ENCODE results near the gene PRR5. TPM values are rescaled to one million over a fixed set of nuclear protein-coding genes. Genes with fewer than 3 reads are reported as not detected.

The PRR5 gene
- total and polyA plus RNA-seq, 4 donors, result 11.5 to 49.1 (median 19.3) TPM

DNA sequence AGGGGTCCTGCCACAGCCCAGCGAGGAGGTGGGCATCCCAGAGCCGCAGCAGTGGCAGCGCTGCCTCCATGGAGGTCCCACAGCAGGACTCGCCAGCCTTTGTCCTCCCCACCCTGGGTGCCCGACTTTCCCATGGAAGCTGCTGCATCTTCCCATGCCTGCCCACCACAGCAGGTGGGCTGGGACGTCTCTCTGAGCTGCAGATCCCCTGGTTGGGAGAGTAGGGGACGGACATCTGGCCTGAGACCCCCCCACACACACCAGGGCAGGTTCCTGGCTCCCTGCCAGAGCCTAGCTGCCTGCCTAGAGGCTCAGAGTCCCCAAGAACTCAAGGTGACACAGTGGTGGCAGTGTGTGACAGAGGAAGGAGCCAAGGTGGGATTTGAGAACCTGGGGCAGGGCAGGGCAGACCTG is 21.5 kb upstream of the PRR5 start:
- no peak overlapping the region for H3K27ac ChIP-seq (ENCODE audit: low read depth in 1 of 2, low read length in 2 of 2)
- no peaks in the 10 kb centered on the region for H3K9me3 ChIP-seq (ENCODE audit: control insufficient read depth in 4 of 4, low read length in 3 of 4)
- DNase-seq (ENCODE audit: low spot score), result no peak
- H3K4me3 ChIP-seq (ENCODE audit: low read depth in 1 of 3, low read length in 3 of 3), result no peak overlapping the region
- peaks cover 2 to 16% (median 6%) of the 10 kb centered on the region in 4 donors for H3K4me1 ChIP-seq (ENCODE audit: control insufficient read depth in 4 of 4, insufficient read depth in 4 of 4, low read length in 3 of 4)
- WGBS, result 83% methylated on average over 7 of the region's 7 CpGs
- TF ChIP-seq YY1 (IDR thresholded peaks at IDR 0.05) (no peak), NR2F2 (IDR thresholded peaks at IDR 0.05) (no peak), SP1 (IDR thresholded peaks at IDR 0.05) (no peak), GABPA (IDR thresholded peaks at IDR 0.05 in 1 of 2, conservative IDR thresholded peaks at IDR 0.05 in 1 of 2) (no peak), FOXA2 (IDR thresholded peaks at IDR 0.05) (no peak), HNF4G (IDR thresholded peaks at IDR 0.05) (no peak), EGR1 (IDR thresholded peaks at IDR 0.05; ENCODE audit: low read depth in 2 of 2) (no peak), FOXA1 (IDR thresholded peaks at IDR 0.05) (no peak), JUND (IDR thresholded peaks at IDR 0.05) (no peak), RAD21 (IDR thresholded peaks at IDR 0.05) (no peak), RXRA (IDR thresholded peaks at IDR 0.05) (no peak), TAF1 (conservative IDR thresholded peaks at IDR 0.05) (no peak), HNF4A (conservative IDR thresholded peaks at IDR 0.05) (no peak)
- TF ChIP-seq, protein P1, sequence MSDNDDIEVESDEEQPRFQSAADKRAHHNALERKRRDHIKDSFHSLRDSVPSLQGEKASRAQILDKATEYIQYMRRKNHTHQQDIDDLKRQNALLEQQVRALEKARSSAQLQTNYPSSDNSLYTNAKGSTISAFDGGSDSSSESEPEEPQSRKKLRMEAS (IDR thresholded peaks at IDR 0.05), result no peak
- TF ChIP-seq, protein P2, sequence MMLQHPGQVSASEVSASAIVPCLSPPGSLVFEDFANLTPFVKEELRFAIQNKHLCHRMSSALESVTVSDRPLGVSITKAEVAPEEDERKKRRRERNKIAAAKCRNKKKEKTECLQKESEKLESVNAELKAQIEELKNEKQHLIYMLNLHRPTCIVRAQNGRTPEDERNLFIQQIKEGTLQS (IDR thresholded peaks at IDR 0.05), result no peak
- TF ChIP-seq, protein P3, sequence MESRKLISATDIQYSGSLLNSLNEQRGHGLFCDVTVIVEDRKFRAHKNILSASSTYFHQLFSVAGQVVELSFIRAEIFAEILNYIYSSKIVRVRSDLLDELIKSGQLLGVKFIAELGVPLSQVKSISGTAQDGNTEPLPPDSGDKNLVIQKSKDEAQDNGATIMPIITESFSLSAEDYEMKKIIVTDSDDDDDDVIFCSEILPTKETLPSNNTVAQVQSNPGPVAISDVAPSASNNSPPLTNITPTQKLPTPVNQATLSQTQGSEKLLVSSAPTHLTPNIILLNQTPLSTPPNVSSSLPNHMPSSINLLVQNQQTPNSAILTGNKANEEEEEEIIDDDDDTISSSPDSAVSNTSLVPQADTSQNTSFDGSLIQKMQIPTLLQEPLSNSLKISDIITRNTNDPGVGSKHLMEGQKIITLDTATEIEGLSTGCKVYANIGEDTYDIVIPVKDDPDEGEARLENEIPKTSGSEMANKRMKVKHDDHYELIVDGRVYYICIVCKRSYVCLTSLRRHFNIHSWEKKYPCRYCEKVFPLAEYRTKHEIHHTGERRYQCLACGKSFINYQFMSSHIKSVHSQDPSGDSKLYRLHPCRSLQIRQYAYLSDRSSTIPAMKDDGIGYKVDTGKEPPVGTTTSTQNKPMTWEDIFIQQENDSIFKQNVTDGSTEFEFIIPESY (IDR thresholded peaks at IDR 0.05), result no peak
- TF ChIP-seq, protein P4, sequence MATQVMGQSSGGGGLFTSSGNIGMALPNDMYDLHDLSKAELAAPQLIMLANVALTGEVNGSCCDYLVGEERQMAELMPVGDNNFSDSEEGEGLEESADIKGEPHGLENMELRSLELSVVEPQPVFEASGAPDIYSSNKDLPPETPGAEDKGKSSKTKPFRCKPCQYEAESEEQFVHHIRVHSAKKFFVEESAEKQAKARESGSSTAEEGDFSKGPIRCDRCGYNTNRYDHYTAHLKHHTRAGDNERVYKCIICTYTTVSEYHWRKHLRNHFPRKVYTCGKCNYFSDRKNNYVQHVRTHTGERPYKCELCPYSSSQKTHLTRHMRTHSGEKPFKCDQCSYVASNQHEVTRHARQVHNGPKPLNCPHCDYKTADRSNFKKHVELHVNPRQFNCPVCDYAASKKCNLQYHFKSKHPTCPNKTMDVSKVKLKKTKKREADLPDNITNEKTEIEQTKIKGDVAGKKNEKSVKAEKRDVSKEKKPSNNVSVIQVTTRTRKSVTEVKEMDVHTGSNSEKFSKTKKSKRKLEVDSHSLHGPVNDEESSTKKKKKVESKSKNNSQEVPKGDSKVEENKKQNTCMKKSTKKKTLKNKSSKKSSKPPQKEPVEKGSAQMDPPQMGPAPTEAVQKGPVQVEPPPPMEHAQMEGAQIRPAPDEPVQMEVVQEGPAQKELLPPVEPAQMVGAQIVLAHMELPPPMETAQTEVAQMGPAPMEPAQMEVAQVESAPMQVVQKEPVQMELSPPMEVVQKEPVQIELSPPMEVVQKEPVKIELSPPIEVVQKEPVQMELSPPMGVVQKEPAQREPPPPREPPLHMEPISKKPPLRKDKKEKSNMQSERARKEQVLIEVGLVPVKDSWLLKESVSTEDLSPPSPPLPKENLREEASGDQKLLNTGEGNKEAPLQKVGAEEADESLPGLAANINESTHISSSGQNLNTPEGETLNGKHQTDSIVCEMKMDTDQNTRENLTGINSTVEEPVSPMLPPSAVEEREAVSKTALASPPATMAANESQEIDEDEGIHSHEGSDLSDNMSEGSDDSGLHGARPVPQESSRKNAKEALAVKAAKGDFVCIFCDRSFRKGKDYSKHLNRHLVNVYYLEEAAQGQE (IDR thresholded peaks at IDR 0.05), result no peak
- TF ChIP-seq, protein P5, sequence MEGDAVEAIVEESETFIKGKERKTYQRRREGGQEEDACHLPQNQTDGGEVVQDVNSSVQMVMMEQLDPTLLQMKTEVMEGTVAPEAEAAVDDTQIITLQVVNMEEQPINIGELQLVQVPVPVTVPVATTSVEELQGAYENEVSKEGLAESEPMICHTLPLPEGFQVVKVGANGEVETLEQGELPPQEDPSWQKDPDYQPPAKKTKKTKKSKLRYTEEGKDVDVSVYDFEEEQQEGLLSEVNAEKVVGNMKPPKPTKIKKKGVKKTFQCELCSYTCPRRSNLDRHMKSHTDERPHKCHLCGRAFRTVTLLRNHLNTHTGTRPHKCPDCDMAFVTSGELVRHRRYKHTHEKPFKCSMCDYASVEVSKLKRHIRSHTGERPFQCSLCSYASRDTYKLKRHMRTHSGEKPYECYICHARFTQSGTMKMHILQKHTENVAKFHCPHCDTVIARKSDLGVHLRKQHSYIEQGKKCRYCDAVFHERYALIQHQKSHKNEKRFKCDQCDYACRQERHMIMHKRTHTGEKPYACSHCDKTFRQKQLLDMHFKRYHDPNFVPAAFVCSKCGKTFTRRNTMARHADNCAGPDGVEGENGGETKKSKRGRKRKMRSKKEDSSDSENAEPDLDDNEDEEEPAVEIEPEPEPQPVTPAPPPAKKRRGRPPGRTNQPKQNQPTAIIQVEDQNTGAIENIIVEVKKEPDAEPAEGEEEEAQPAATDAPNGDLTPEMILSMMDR (IDR thresholded peaks at IDR 0.05; ENCODE audit: low read depth, low read length, missing input control), result no peak
- H3K36me3 ChIP-seq (ENCODE audit: control insufficient read depth in 4 of 4, insufficient read depth in 3 of 4, low read depth in 1 of 4, low read length in 3 of 4), result no peaks in the 10 kb centered on the region
- no peak overlapping the region for H3K9ac ChIP-seq (ENCODE audit: low read depth in 1 of 2, low read length in 2 of 2)
- peaks cover 0 to 2% (median 0%) of the 10 kb centered on the region in 4 donors for H3K27me3 ChIP-seq (ENCODE audit: control insufficient read depth in 4 of 4, insufficient read depth in 4 of 4, low read length in 3 of 4)
